ENCODE measurements around the gene DMXL1.

Gene DMXL1

DNA sequence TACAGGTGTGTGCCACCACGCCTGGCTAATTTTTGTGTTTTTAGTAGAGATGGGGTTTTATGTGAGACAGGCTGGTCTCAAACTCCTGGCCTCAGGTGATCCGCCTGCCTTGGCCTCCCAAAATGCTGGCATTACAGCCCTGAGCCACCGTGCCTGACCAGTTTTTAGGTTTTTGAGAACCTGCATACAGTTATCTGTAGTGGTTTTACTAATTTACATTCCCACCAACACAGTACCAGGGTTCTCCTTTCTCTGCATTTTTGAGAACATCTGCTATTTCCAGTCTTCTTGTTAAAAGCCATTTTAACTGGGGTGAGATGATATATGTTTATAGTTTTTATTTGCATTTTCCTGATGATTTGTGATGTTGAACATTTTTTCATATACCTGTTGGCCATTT lies 12.8 kb downstream of the DMXL1 start:
- TF ChIP-seq POLR2AphosphoS5 (IDR thresholded peaks at IDR 0.05; ENCODE audit: low read depth, low read length) = no peak
- no peak for TF ChIP-seq SIN3A (IDR thresholded peaks at IDR 0.05; ENCODE audit: borderline replicate concordance, insufficient read depth, low read length)
- TF ChIP-seq, protein P1, sequence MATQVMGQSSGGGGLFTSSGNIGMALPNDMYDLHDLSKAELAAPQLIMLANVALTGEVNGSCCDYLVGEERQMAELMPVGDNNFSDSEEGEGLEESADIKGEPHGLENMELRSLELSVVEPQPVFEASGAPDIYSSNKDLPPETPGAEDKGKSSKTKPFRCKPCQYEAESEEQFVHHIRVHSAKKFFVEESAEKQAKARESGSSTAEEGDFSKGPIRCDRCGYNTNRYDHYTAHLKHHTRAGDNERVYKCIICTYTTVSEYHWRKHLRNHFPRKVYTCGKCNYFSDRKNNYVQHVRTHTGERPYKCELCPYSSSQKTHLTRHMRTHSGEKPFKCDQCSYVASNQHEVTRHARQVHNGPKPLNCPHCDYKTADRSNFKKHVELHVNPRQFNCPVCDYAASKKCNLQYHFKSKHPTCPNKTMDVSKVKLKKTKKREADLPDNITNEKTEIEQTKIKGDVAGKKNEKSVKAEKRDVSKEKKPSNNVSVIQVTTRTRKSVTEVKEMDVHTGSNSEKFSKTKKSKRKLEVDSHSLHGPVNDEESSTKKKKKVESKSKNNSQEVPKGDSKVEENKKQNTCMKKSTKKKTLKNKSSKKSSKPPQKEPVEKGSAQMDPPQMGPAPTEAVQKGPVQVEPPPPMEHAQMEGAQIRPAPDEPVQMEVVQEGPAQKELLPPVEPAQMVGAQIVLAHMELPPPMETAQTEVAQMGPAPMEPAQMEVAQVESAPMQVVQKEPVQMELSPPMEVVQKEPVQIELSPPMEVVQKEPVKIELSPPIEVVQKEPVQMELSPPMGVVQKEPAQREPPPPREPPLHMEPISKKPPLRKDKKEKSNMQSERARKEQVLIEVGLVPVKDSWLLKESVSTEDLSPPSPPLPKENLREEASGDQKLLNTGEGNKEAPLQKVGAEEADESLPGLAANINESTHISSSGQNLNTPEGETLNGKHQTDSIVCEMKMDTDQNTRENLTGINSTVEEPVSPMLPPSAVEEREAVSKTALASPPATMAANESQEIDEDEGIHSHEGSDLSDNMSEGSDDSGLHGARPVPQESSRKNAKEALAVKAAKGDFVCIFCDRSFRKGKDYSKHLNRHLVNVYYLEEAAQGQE (IDR thresholded peaks at IDR 0.05; ENCODE audit: insufficient read depth in 1 of 2, low read depth in 2 of 2, low read length in 2 of 2) = no peak
- TF ChIP-seq FOXP2 (optimal IDR thresholded peaks at IDR 0.05; ENCODE audit: borderline replicate concordance, extremely low read depth, extremely low read length, insufficient read depth) = no peak
- TF ChIP-seq TAF1 (IDR thresholded peaks at IDR 0.05; ENCODE audit: borderline replicate concordance, insufficient read depth, low read length) = no peak

DNA sequence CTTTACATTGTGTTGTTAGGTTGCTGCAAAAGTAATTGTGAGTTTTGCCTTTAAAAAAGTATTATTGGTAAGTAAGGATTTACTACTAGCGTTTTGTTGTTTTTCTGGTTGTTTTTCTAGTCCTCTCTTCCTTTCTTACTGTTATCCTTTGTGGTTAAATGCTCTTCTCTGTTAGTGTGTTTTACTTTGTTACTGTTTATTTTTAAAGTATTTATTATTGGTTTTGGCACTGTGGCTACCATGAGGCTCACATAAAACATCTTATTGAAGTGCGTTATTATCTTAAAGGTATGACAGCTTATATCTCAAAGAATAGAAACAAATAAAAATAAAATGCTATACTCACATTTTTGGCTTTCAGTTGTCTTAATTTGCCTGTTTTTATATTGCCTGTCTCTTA lies 17.6 kb downstream of the DMXL1 start:
- TF ChIP-seq SIN3A (IDR thresholded peaks at IDR 0.05; ENCODE audit: borderline replicate concordance, insufficient read depth, low read length) (no peak), FOXP2 (optimal IDR thresholded peaks at IDR 0.05; ENCODE audit: borderline replicate concordance, extremely low read depth, extremely low read length, insufficient read depth) (no peak), TAF1 (IDR thresholded peaks at IDR 0.05; ENCODE audit: borderline replicate concordance, insufficient read depth, low read length) (no peak), POLR2AphosphoS5 (IDR thresholded peaks at IDR 0.05; ENCODE audit: low read depth, low read length) (no peak)
- TF ChIP-seq, protein P1 (IDR thresholded peaks at IDR 0.05; ENCODE audit: insufficient read depth in 1 of 2, low read depth in 2 of 2, low read length in 2 of 2) = no peak

DNA sequence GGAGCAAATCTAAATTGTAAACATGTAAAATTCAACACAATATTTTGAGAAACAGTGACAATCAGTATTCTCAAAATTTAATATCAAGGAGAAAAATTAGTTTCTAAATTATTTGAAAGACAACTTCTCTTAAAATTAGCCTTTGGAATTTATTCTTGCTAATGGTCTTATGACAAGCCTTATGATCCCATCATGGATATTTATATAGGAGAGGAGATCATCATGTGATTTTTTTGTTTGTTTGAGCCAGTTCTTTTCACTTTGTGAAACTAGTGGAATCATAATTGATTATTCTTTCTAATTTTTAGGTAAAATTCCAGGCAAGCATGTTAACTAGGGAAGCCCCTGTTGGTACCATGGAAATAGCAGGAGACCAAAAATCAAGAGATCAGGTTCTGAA lies 24.7 kb downstream of the DMXL1 start:
- TF ChIP-seq TAF1 (IDR thresholded peaks at IDR 0.05; ENCODE audit: borderline replicate concordance, insufficient read depth, low read length) (no peak), FOXP2 (optimal IDR thresholded peaks at IDR 0.05; ENCODE audit: borderline replicate concordance, extremely low read depth, extremely low read length, insufficient read depth) (no peak), SIN3A (IDR thresholded peaks at IDR 0.05; ENCODE audit: borderline replicate concordance, insufficient read depth, low read length) (no peak), POLR2AphosphoS5 (IDR thresholded peaks at IDR 0.05; ENCODE audit: low read depth, low read length) (no peak)
- TF ChIP-seq, protein P1 (IDR thresholded peaks at IDR 0.05; ENCODE audit: insufficient read depth in 1 of 2, low read depth in 2 of 2, low read length in 2 of 2) = no peak

DNA sequence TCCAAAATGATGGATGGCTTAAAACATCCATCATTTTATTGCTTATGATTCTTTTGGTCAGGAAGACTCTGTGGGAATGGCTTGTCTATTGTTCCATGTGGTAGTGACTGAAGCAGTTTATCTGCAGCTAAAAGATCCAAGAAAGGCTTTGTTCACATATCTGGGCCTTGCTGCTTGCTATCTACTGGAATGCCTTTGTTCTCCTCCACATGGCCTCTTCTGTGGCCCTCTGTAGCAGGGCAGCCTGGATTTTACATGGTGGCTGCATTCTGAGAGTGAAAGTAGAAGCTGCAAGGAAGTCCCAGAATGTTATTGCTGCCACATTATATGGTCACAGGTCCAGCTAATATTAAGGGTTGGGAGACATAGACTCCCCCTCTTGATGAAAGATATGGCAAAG lies 35.1 kb downstream of the DMXL1 start:
- TF ChIP-seq, protein P1 (IDR thresholded peaks at IDR 0.05; ENCODE audit: insufficient read depth in 1 of 2, low read depth in 2 of 2, low read length in 2 of 2) = no peak
- TF ChIP-seq FOXP2 (optimal IDR thresholded peaks at IDR 0.05; ENCODE audit: borderline replicate concordance, extremely low read depth, extremely low read length, insufficient read depth) = no peak
- TF ChIP-seq SIN3A (IDR thresholded peaks at IDR 0.05; ENCODE audit: borderline replicate concordance, insufficient read depth, low read length) = no peak
- TF ChIP-seq POLR2AphosphoS5 (IDR thresholded peaks at IDR 0.05; ENCODE audit: low read depth, low read length) = no peak
- no peak for TF ChIP-seq TAF1 (IDR thresholded peaks at IDR 0.05; ENCODE audit: borderline replicate concordance, insufficient read depth, low read length)

DNA sequence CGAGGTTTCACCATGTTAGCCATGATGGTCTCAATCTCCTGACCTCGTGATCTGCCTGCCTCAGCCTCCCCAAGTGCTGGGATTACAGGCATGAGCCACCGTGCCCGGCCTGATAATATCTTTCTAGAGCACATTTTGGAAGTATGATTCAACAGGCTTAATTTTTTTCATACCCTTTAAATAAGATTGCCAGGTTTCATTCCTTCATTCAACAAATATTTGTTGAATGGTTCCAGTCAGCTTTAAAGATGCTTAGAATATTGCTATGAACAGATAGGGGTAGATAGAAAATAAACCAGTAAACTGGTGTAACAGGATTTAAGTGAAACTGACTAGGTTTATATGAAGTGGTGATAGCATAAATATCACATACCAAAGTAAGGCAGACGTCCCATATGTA lies 41.3 kb downstream of the DMXL1 start:
- TF ChIP-seq POLR2AphosphoS5 (IDR thresholded peaks at IDR 0.05; ENCODE audit: low read depth, low read length) = no peak
- no peak for TF ChIP-seq SIN3A (IDR thresholded peaks at IDR 0.05; ENCODE audit: borderline replicate concordance, insufficient read depth, low read length)
- TF ChIP-seq, protein P1 (IDR thresholded peaks at IDR 0.05; ENCODE audit: insufficient read depth in 1 of 2, low read depth in 2 of 2, low read length in 2 of 2) = no peak
- no peak for TF ChIP-seq FOXP2 (optimal IDR thresholded peaks at IDR 0.05; ENCODE audit: borderline replicate concordance, extremely low read depth, extremely low read length, insufficient read depth)
- TF ChIP-seq TAF1 (IDR thresholded peaks at IDR 0.05; ENCODE audit: borderline replicate concordance, insufficient read depth, low read length) = no peak

Measured in PFSK-1 (cell line).